Measurements from ENCODE around the gene CROCC. TPM values are rescaled to one million over a fixed set of nuclear protein-coding genes. Genes with fewer than 3 reads are reported as not detected.

Gene CROCC
- total RNA-seq, 2 experiments from 2014 or later, result 36.3 to 54.1 TPM

DNA sequence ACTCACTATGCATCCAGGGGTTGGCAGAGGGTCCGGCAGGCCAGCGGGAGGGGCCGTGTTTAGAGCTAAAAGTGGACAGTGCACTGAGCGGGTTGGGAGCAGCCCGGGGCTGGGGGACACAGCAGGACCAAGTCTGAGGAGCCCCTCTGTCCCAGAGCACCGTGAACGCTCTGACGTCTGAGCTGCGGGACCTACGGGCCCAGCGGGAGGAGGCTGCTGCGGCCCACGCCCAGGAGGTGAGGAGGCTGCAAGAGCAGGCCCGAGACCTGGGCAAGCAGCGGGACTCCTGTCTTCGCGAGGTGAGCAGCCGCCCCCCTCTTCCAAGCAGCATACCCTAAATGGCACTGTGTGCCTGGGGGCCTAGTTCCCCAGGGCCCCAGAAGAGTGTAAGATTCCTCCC lies 32.8 kb downstream of the CROCC start:
- Histone ChIP-seq H3K79me2 (ENCODE audit: insufficient read depth, low read depth, low read length) (no peaks in the 10 kb centered on the region), H3K4me2 (ENCODE audit: low read length) (no peak overlapping the region), H3K36me3 (ENCODE audit: insufficient read depth, low read length) (peaks cover 24% of the 10 kb centered on the region), H3K27ac (ENCODE audit: low read depth, low read length, poor library complexity, severe bottlenecking) (no peak overlapping the region), H3K9me2 (ENCODE audit: insufficient read depth, low read length) (no peaks in the 10 kb centered on the region), H2AFZ (ENCODE audit: low read length) (no peak overlapping the region), H3K9me3 (ENCODE audit: low read length) (no peaks in the 10 kb centered on the region), H3K4me1 (ENCODE audit: insufficient read depth, low read length, poor library complexity, severe bottlenecking) (no peaks in the 10 kb centered on the region), H3K4me3 (ENCODE audit: low read depth, low read length, poor library complexity, severe bottlenecking) (no peak overlapping the region), H4K20me1 (ENCODE audit: insufficient read depth, low read length) (no peaks in the 10 kb centered on the region)
- intact Hi-C loops (cut with micrococcal nuclease; ENCODE audit: unreplicated experiment), result no loop called here
- no peak for DNase-seq (ENCODE audit: low spot score)
- TF ChIP-seq CTCF (conservative IDR thresholded peaks at IDR 0.05; ENCODE audit: low read length) (no peak), EZH2phosphoT487 (IDR thresholded peaks at IDR 0.05; ENCODE audit: borderline replicate concordance, low read depth, low read length) (no peak)
- ChIA-PET CTCF (ENCODE audit: unreplicated experiment) (interaction anchor here (0.5 kb wide), 1 partner anchor 14 kb away, joined by 3 read pairs; no protein-coding TSS in a partner anchor), POLR2A (no interaction called here)
- no TSS peak for BruUV-seq (replicated peaks)

DNA sequence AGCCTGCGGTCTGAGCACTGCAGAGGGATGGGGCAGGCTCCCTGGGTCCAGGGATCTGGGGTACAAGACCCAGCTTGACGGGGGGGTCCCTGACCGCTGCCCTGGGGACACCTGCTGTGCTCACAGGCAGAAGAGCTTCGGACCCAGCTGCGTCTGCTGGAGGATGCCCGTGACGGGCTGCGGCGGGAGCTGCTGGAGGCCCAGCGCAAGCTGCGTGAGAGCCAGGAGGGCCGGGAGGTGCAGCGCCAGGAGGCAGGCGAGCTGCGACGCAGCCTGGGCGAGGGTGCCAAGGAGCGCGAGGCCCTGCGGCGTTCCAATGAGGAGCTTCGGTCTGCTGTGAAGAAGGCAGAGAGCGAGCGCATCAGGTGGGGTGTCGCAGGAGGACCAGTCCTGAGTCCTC lies 33.5 kb downstream of the CROCC start:
- no TSS peak for BruUV-seq (replicated peaks)
- CTCF ChIA-PET (ENCODE audit: unreplicated experiment), result no interaction called here

DNA sequence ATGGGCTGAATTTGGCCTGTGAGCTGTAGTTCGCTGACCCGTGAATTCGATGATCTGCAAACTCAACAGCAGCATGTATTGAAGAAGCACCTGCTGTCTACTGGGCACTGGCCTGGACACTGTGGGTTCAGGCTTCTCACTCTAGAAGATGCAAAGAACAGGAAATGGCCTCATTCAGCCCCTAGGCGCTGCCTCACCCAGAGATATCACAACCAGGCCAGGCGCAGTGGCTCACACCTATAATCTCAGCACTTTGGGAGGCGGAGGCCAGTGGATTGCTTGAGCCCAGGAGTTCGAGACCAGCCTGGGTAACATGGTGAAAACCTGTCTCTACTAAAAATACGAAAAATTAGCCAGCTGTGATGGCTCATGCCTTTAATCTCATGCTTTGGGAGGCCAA lies 35.0 kb downstream of the CROCC start:
- no peak for DNase-seq (ENCODE audit: low spot score)
- Histone ChIP-seq H3K4me2 (ENCODE audit: low read length) (no peak overlapping the region), H3K9me2 (ENCODE audit: insufficient read depth, low read length) (no peaks in the 10 kb centered on the region), H3K4me1 (ENCODE audit: insufficient read depth, low read length, poor library complexity, severe bottlenecking) (peaks cover 4% of the 10 kb centered on the region), H3K4me3 (ENCODE audit: low read depth, low read length, poor library complexity, severe bottlenecking) (no peak overlapping the region), H2AFZ (ENCODE audit: low read length) (no peak overlapping the region), H4K20me1 (ENCODE audit: insufficient read depth, low read length) (no peaks in the 10 kb centered on the region), H3K79me2 (ENCODE audit: insufficient read depth, low read depth, low read length) (no peaks in the 10 kb centered on the region), H3K36me3 (ENCODE audit: insufficient read depth, low read length) (peaks cover 24% of the 10 kb centered on the region), H3K27ac (ENCODE audit: low read depth, low read length, poor library complexity, severe bottlenecking) (no peak overlapping the region), H3K9me3 (ENCODE audit: low read length) (no peaks in the 10 kb centered on the region)
- TF ChIP-seq CTCF (conservative IDR thresholded peaks at IDR 0.05; ENCODE audit: low read length) (no peak), EZH2phosphoT487 (IDR thresholded peaks at IDR 0.05; ENCODE audit: borderline replicate concordance, low read depth, low read length) (no peak)
- ChIA-PET CTCF (ENCODE audit: unreplicated experiment) (no interaction called here), POLR2A (no interaction called here)
- BruUV-seq (replicated peaks), result no TSS peak
- intact Hi-C loops (cut with micrococcal nuclease; ENCODE audit: unreplicated experiment), result no loop called here

More for the DNA sequence above, 33.5 kb downstream of the CROCC start:
- no peak overlapping the region for H3K4me2 ChIP-seq (ENCODE audit: low read length)
- H3K36me3 ChIP-seq (ENCODE audit: insufficient read depth, low read length), result peaks cover 24% of the 10 kb centered on the region
- no peak overlapping the region for H3K27ac ChIP-seq (ENCODE audit: low read depth, low read length, poor library complexity, severe bottlenecking)
- TF ChIP-seq CTCF (conservative IDR thresholded peaks at IDR 0.05; ENCODE audit: low read length) (no peak), EZH2phosphoT487 (IDR thresholded peaks at IDR 0.05; ENCODE audit: borderline replicate concordance, low read depth, low read length) (no peak)
- POLR2A ChIA-PET, result no interaction called here
- H4K20me1 ChIP-seq (ENCODE audit: insufficient read depth, low read length), result no peaks in the 10 kb centered on the region
- no peaks in the 10 kb centered on the region for H3K9me3 ChIP-seq (ENCODE audit: low read length)
- intact Hi-C loops (cut with micrococcal nuclease; ENCODE audit: unreplicated experiment), result no loop called here
- peaks cover under 1% of the 10 kb centered on the region for H3K4me1 ChIP-seq (ENCODE audit: insufficient read depth, low read length, poor library complexity, severe bottlenecking)
- no peak overlapping the region for H2AFZ ChIP-seq (ENCODE audit: low read length)
- no peaks in the 10 kb centered on the region for H3K9me2 ChIP-seq (ENCODE audit: insufficient read depth, low read length)
- H3K79me2 ChIP-seq (ENCODE audit: insufficient read depth, low read depth, low read length), result no peaks in the 10 kb centered on the region
- DNase-seq (ENCODE audit: low spot score), result no peak
- H3K4me3 ChIP-seq (ENCODE audit: low read depth, low read length, poor library complexity, severe bottlenecking), result no peak overlapping the region
